C4-2B (cell line): ENCODE data around the gene USH2A.

Experiments
- H3K27ac ChIP-seq: fragments of 450-650 bp; 2 replicates; pipeline ENCODE4 v1.5.1; 2017
- ZFX ChIP-seq: fragments of 450-650 bp; IDR thresholded peaks from 2 replicates; pipeline ENCODE4 v1.6.1; 2017
- TF ChIP-seq, protein P1 (sequence below): fragments of 450-650 bp; conservative IDR thresholded peaks from 2 replicates; pipeline ENCODE4 v1.5.1; 2017; ENCODE audit warnings: mild to moderate bottlenecking

Gene USH2A

DNA sequence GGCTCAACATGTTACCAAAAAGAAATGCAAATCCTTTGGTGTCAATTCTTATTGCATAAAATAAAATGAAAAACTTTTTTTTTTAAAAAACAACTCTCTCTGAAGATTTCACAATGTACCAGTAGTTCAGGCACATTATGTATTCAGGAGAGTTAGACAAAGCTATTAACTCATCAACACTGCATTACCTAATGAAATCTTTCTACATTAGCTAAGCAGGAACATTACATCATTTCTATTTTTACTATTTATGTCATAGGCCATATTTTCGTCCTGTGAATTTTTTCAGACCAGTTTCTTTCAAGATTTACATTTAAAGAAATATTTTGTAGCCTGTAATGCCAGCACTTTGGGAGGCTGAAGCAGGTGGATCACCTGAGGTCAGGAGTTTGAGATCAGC, 366.2 kb downstream of the USH2A start:
- TF ChIP-seq ZFX: no peak
- TF ChIP-seq, protein P1, sequence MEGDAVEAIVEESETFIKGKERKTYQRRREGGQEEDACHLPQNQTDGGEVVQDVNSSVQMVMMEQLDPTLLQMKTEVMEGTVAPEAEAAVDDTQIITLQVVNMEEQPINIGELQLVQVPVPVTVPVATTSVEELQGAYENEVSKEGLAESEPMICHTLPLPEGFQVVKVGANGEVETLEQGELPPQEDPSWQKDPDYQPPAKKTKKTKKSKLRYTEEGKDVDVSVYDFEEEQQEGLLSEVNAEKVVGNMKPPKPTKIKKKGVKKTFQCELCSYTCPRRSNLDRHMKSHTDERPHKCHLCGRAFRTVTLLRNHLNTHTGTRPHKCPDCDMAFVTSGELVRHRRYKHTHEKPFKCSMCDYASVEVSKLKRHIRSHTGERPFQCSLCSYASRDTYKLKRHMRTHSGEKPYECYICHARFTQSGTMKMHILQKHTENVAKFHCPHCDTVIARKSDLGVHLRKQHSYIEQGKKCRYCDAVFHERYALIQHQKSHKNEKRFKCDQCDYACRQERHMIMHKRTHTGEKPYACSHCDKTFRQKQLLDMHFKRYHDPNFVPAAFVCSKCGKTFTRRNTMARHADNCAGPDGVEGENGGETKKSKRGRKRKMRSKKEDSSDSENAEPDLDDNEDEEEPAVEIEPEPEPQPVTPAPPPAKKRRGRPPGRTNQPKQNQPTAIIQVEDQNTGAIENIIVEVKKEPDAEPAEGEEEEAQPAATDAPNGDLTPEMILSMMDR: no peak
- no peak overlapping the region for H3K27ac ChIP-seq

DNA sequence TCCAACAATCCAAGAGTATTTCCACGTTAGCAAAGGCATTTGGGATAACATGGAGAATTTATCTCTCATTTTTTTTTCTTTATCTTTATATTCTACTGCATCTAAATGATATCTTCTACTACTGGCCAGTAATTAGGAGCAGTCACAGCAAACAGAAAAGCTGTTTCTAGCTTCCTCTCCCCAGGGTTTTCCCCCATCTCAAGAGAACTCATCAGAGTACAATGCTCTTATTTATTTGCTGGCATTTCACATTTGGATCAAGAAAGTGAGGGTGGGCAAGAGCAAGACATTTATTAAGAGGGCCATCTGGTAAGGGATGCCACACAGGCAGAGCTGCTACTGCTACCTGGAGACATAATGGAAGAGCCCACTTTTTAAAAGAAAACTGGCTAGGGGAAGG, 368.2 kb downstream of the USH2A start:
- TF ChIP-seq ZFX: no peak
- TF ChIP-seq, protein P1: no peak
- no peak overlapping the region for H3K27ac ChIP-seq

DNA sequence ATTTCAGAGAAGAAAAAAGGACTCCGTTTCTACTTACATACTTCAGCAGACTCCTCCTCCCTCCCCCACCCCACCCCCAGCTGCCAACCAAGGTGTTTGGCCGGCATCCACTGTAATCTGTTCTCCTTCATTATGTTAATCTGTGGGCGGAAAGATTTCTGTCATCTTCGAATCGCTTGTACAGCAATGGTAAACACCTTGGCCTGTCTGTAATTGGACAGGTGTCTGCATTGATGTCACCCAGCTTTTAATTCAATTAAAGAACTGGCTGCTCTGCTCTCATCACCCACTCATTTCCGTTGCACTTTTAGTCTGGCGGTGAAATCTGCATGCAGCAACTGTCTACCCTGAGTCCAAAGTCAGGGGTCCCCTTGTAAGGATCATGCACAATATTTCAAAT, 368.6 kb downstream of the USH2A start:
- no peak for TF ChIP-seq ZFX
- TF ChIP-seq, protein P1: no peak
- no peak overlapping the region for H3K27ac ChIP-seq

DNA sequence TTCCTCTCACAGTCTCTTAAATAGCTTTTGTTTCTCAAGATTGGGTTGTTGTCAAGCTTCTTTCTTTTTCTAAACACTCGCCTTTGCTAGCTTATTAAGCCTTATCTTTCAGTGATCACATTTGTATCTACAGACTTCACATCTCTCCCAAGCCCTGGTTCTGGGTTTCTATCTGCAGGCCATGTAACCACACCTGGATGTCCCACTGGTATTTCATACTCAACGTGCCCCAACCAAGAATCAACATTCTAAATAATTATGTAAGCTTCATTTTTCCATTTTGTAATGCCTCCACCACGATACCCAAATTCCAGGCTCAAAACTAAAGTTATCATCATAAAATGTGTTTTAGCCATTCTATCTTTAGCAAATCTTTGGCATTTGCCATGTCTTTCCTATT, 372.2 kb downstream of the USH2A start:
- TF ChIP-seq ZFX: no peak
- TF ChIP-seq, protein P1: no peak
- H3K27ac ChIP-seq: no peak overlapping the region

DNA sequence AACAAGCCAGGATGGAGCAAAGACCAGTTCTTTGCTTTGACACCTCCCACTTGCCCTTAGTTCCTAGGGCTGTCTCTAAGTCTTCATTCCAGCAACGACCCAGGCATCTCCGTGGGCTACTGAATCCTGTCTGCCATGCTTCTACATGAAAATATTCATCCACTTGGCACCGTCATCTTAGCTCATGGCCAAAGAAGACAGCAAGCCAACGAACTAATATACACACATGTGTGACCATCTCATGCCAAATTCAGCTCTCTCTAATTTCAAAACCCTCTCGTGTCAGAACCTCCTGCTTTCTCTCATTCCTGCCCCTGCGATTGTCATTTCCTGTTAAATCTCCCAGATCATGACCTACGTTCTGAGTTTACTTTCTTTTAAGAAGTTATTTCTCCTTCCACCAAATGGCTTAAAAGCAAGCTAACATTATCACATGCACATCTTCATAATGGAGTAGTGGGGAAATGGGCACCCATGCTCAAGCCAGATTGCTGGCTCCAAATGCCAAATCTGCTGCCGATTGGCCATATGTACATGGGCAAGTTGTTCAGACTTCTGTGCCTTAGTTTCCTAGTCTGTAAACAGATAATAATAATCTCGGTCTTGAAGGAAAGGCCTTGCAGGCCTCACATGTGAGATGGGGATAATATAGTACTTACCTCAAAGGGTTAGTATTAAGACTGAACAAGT, 373.4 kb downstream of the USH2A start:
- no peak for TF ChIP-seq ZFX
- TF ChIP-seq, protein P1: no peak

DNA sequence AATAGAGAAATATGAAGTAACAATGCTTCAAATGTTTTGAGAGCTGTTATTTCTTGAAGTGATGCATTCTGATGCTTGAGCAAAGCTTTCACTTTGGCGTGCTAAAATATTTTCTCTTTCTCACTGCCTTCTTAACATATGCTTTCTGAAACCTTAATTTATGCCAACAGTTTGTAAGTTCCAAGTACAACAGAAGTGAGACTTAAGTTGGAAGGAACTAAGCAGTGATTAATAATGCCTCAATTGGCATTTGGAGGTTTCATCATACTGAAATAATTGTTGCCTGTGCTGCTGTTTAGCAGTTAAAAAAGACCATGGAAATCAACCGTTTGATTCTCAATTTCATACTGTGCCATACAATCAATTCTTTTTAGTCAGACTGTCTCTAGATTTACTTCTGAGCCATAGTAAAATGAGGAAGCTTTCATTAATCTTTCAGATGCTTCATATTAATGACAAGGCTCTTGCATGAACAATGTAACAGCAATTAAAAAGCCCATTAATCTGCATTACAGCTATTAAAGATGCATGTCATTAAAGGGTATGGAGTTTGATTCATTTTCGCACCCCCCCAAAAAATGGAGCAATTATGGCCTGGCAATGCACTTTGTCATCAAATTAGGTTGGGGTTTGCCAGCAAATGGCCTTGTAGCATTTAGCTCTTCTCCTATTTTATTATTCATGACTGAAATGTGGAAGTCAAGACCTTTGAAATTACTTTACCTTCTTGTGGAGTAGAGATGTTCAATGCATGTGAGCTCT, 375.3 kb downstream of the USH2A start:
- TF ChIP-seq, protein P1: no peak
- TF ChIP-seq ZFX: no peak
- no peak overlapping the region for H3K27ac ChIP-seq

More for the DNA sequence above, 373.4 kb downstream of the USH2A start:
- H3K27ac ChIP-seq: no peak overlapping the region

DNA sequence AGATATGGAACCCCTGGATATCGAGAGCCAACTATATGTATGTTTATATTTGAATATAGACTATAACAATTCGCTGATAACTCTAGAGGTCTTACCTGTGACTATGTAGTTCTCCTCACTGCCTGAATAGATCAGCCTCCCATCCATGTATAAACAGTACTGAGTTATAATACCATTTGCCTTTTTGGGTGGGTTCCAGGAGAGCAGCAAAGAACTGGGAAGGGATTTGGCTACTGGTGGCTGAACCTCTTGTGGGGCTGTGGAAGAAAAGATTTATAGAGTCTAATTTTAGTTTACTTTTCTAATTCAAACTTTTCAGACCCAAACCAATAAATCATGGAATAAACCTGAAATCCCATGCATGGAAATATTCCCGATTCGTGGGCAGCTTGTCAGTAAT, 376.9 kb downstream of the USH2A start:
- no peak overlapping the region for H3K27ac ChIP-seq
- TF ChIP-seq, protein P1: no peak
- no peak for TF ChIP-seq ZFX
